Measurements from ENCODE around the gene PRMT1. TPM values are rescaled to one million over a fixed set of nuclear protein-coding genes. Genes with fewer than 3 reads are reported as not detected.

PRMT1 gene
- total and polyA plus RNA-seq, 7 experiments from 2014 or later, result 73.1 to 169 (median 95.5) TPM

- H3K4me3 Mint-ChIP-seq, result peak within 1 kb of the TSS; percentile 97 to 100 (median 99)
- no peaks in the 10 kb centered on the region for H3K27me3 ChIP-seq (ENCODE audit: control insufficient read depth in 2 of 2, insufficient read depth in 2 of 2, low read length in 2 of 2)
- peak within 1 kb of the TSS; percentile 95 for H3K4me3 ChIP-seq (ENCODE audit: low read length)
- H3K27ac ChIP-seq (ENCODE audit: low read depth, low read length), result peak within 1 kb of the TSS; percentile 80
- peaks cover 24 to 47% (median 39%) of the 10 kb centered on the region in 7 donors for H3K4me1 Mint-ChIP-seq
- H3K36me3 ChIP-seq (ENCODE audit: control insufficient read depth in 2 of 3, insufficient read depth in 3 of 3, low read length in 3 of 3), result peaks cover 0 to 47% (median 14%) of the 10 kb centered on the region in 3 experiments
- H3K36me3 Mint-ChIP-seq, result peaks cover 4 to 18% (median 4%) of the 10 kb centered on the region in 5 donors
- intact Hi-C loops (cut with micrococcal nuclease), result loop anchor here (1.0 to 2.0 kb wide), 9 partner anchors 11 to 547 kb away; partner anchors contain the start of genes AKT1S1 (in 1 of the 2), ALDH16A1 (in 1 of the 2), C19orf73 (in 1 of the 2) and NOSIP (in 1 of the 2)
- ChIA-PET POLR2A (interaction anchor here (0.9 to 14.1 kb wide), 13 partner anchors 10 to 214 kb away, joined by 3 to 187 read pairs (median 9); partner anchors contain the start of genes AKT1S1, NOSIP, PIH1D1 and PRMT1), CTCF (interaction anchor here (1.3 to 2.2 kb wide), 2 partner anchors 25 to 120 kb away, joined by 3 to 8 read pairs; partner anchors contain the start of gene RRAS)
- peaks cover 23% of the 10 kb centered on the region in 2 donors for H3K4me1 ChIP-seq (ENCODE audit: control insufficient read depth in 2 of 2, insufficient read depth in 2 of 2, low read length in 2 of 2)
- H3K27me3 Mint-ChIP-seq, result peaks cover 0 to 2% (median 0%) of the 10 kb centered on the region in 5 donors
- ATAC-seq, result peak; percentile 90
- peak within 1 kb of the TSS; percentile 96 to 99 (median 97) for H3K27ac Mint-ChIP-seq
- peak; percentile 99 for DNase-seq
- H3K9me3 Mint-ChIP-seq, result peaks cover 0 to 4% (median 0%) of the 10 kb centered on the region in 11 donors
- H3K9me3 ChIP-seq (ENCODE audit: control insufficient read depth in 2 of 3, low read length in 3 of 3), result no peaks in the 10 kb centered on the region
Measured at GRCh38 chr19:49665351-49666119, 11.5 kb upstream of the PRMT1 start, which contains the start of the genes BCL2L12 and IRF3. TSS of gene BCL2L12 (plus strand) at chr19:49665933. CDS start at chr19:49666693, 760 bp downstream. TSS of gene IRF3 (minus strand) at chr19:49665857. CDS start at chr19:49664838, 1,019 bp downstream.

- Histone ChIP-seq H3K4me1 (ENCODE audit: control insufficient read depth in 2 of 2, insufficient read depth in 2 of 2, low read length in 2 of 2) (peaks cover 23% of the 10 kb centered on the region in 2 donors), H3K36me3 (ENCODE audit: control insufficient read depth in 2 of 3, insufficient read depth in 3 of 3, low read length in 3 of 3) (peaks cover 0 to 43% (median 13%) of the 10 kb centered on the region in 3 experiments), H3K27me3 (ENCODE audit: control insufficient read depth in 2 of 2, insufficient read depth in 2 of 2, low read length in 2 of 2) (no peaks in the 10 kb centered on the region), H3K27ac (ENCODE audit: low read depth, low read length) (peak overlapping the region; percentile 80), H3K4me3 (ENCODE audit: low read length) (peak overlapping the region; percentile 95), H3K9me3 (ENCODE audit: control insufficient read depth in 2 of 3, low read length in 3 of 3) (no peaks in the 10 kb centered on the region)
- peaks cover 0 to 2% (median 0%) of the 10 kb centered on the region in 5 donors for H3K27me3 Mint-ChIP-seq
- peak; percentile 2 for ATAC-seq
- intact Hi-C loops (cut with micrococcal nuclease), result no loop called here
- ChIA-PET POLR2A (interaction anchor here (0.7 to 14.1 kb wide), 10 partner anchors 10 to 185 kb away, joined by 3 to 187 read pairs (median 10); partner anchors contain the start of genes NOSIP, PRMT1, PRR12 and RPS11), CTCF (interaction anchor here (0.6 to 2.2 kb wide), 2 partner anchors 26 to 139 kb away, joined by 3 to 8 read pairs; partner anchors contain the start of gene RRAS)
- peak overlapping the region; percentile 96 to 99 (median 97) for H3K27ac Mint-ChIP-seq
- DNase-seq, result no peak
- H3K9me3 Mint-ChIP-seq, result peaks cover 0 to 4% (median 0%) of the 10 kb centered on the region in 11 donors
- H3K36me3 Mint-ChIP-seq, result peaks cover 4 to 18% (median 4%) of the 10 kb centered on the region in 5 donors
- peak overlapping the region; percentile 97 to 100 (median 99) for H3K4me3 Mint-ChIP-seq
- H3K4me1 Mint-ChIP-seq, result peaks cover 24 to 47% (median 39%) of the 10 kb centered on the region in 7 donors
Measured at GRCh38 chr19:49666120-49666444, 11.0 kb upstream of the PRMT1 start.

GRCh38 chr19:49667473-49667872 lies 9.6 kb upstream of the PRMT1 start:
- peaks cover 0 to 2% (median 0%) of the 10 kb centered on the region in 5 donors for H3K27me3 Mint-ChIP-seq
- H3K4me3 Mint-ChIP-seq, result peak overlapping the region in 9 of 10 donors; percentile 61 to 100 (median 99)
- ChIA-PET CTCF (interaction anchor here (0.9 kb wide), 1 partner anchor 9 kb away, joined by 3 read pairs; no protein-coding TSS in a partner anchor), POLR2A (interaction anchor here (1.3 to 14.1 kb wide), 4 partner anchors 9 to 179 kb away, joined by 3 to 187 read pairs (median 48); partner anchors contain the start of genes NOSIP, PRMT1, RRAS and SCAF1)
- DNase-seq, result no peak
- peaks cover 0 to 4% (median 0%) of the 10 kb centered on the region in 11 donors for H3K9me3 Mint-ChIP-seq
- intact Hi-C loops (cut with micrococcal nuclease), result no loop called here
- H3K4me1 Mint-ChIP-seq, result peaks cover 31 to 55% (median 44%) of the 10 kb centered on the region in 7 donors
- ATAC-seq, result no peak
- Histone ChIP-seq H3K27me3 (ENCODE audit: control insufficient read depth in 2 of 2, insufficient read depth in 2 of 2, low read length in 2 of 2) (no peaks in the 10 kb centered on the region), H3K4me1 (ENCODE audit: control insufficient read depth in 2 of 2, insufficient read depth in 2 of 2, low read length in 2 of 2) (peaks cover 21% of the 10 kb centered on the region in 2 donors), H3K36me3 (ENCODE audit: control insufficient read depth in 2 of 3, insufficient read depth in 3 of 3, low read length in 3 of 3) (peaks cover 0 to 29% (median 1%) of the 10 kb centered on the region in 3 experiments), H3K9me3 (ENCODE audit: control insufficient read depth in 2 of 3, low read length in 3 of 3) (no peaks in the 10 kb centered on the region), H3K27ac (ENCODE audit: low read depth, low read length) (no peak overlapping the region), H3K4me3 (ENCODE audit: low read length) (no peak overlapping the region)
- H3K36me3 Mint-ChIP-seq, result peaks cover 4 to 20% (median 4%) of the 10 kb centered on the region in 5 donors
- peak overlapping the region in 6 of 9 donors; percentile 25 to 96 (median 70) for H3K27ac Mint-ChIP-seq

- Histone ChIP-seq H3K4me3 (ENCODE audit: low read length) (no peak overlapping the region), H3K36me3 (ENCODE audit: control insufficient read depth in 2 of 3, insufficient read depth in 3 of 3, low read length in 3 of 3) (peaks cover 0 to 20% (median 0%) of the 10 kb centered on the region in 3 experiments), H3K9me3 (ENCODE audit: control insufficient read depth in 2 of 3, low read length in 3 of 3) (no peaks in the 10 kb centered on the region), H3K27me3 (ENCODE audit: control insufficient read depth in 2 of 2, insufficient read depth in 2 of 2, low read length in 2 of 2) (no peaks in the 10 kb centered on the region), H3K27ac (ENCODE audit: low read depth, low read length) (no peak overlapping the region), H3K4me1 (ENCODE audit: control insufficient read depth in 2 of 2, insufficient read depth in 2 of 2, low read length in 2 of 2) (peaks cover 3 to 7% of the 10 kb centered on the region in 2 donors)
- H3K4me3 Mint-ChIP-seq, result no peak overlapping the region
- DNase-seq, result no peak
- ATAC-seq, result no peak
- H3K27ac Mint-ChIP-seq, result no peak overlapping the region
- CTCF ChIA-PET, result no interaction called here
- H3K4me1 Mint-ChIP-seq, result peaks cover 26 to 42% (median 32%) of the 10 kb centered on the region in 7 donors
- peaks cover 0 to 4% (median 0%) of the 10 kb centered on the region in 11 donors for H3K9me3 Mint-ChIP-seq
- peaks cover 4 to 12% (median 4%) of the 10 kb centered on the region in 5 donors for H3K36me3 Mint-ChIP-seq
- intact Hi-C loops (cut with micrococcal nuclease), result no loop called here
- H3K27me3 Mint-ChIP-seq, result peaks cover 0 to 2% (median 0%) of the 10 kb centered on the region in 5 donors
- POLR2A ChIA-PET, result interaction anchor here (1.9 to 14.1 kb wide), 2 partner anchors 25 to 89 kb away, joined by 5 to 187 read pairs; partner anchors contain the start of genes NOSIP, PRRG2, RRAS and SCAF1
Measured at GRCh38 chr19:49669516-49669915, 7.6 kb upstream of the PRMT1 start.

GRCh38 chr19:49672131-49672919 lies 4.7 kb upstream of the PRMT1 start:
- ATAC-seq (no peak), DNase-seq (peak; percentile 50 to 80 (median 67))
- H3K36me3 ChIP-seq (ENCODE audit: control insufficient read depth in 2 of 3, insufficient read depth in 3 of 3, low read length in 3 of 3), result peaks cover 0 to 16% (median 0%) of the 10 kb centered on the region in 3 experiments
- Mint-ChIP-seq H3K9me3 (no peaks in the 10 kb centered on the region), H3K36me3 (peaks cover 0 to 7% (median 4%) of the 10 kb centered on the region in 5 donors), H3K27me3 (no peaks in the 10 kb centered on the region), H3K27ac (peak overlapping the region in 5 of 9 donors; percentile 45 to 90 (median 71)), H3K4me1 (peaks cover 10 to 29% (median 20%) of the 10 kb centered on the region in 7 donors), H3K4me3 (peak overlapping the region in 2 of 10 donors; percentile 21 to 73)
- H3K4me1 ChIP-seq (ENCODE audit: control insufficient read depth in 2 of 2, insufficient read depth in 2 of 2, low read length in 2 of 2), result peaks cover 0 to 6% of the 10 kb centered on the region in 2 donors
- no peak overlapping the region for H3K27ac ChIP-seq (ENCODE audit: low read depth, low read length)
- ChIA-PET POLR2A (interaction anchor here (0.6 to 8.5 kb wide), 8 partner anchors 8 to 231 kb away, joined by 3 to 91 read pairs (median 6); partner anchors contain the start of genes BCL2L12, IRF3, NOSIP and PRRG2), CTCF (interaction anchor here (0.5 to 4.4 kb wide), 10 partner anchors 9 to 426 kb away, joined by 3 to 27 read pairs (median 4); partner anchors contain the start of gene RRAS)
- H3K27me3 ChIP-seq (ENCODE audit: control insufficient read depth in 2 of 2, insufficient read depth in 2 of 2, low read length in 2 of 2), result no peaks in the 10 kb centered on the region
- H3K4me3 ChIP-seq (ENCODE audit: low read length), result no peak overlapping the region
- intact Hi-C loops (cut with micrococcal nuclease), result loop anchor here (1.0 to 10.0 kb wide), 3 partner anchors 166 to 1038 kb away; partner anchors contain the start of gene DBP (in 1 of the 2)
- H3K9me3 ChIP-seq (ENCODE audit: control insufficient read depth in 2 of 3, low read length in 3 of 3), result no peaks in the 10 kb centered on the region

All from naive thymus-derived CD4-positive, alpha-beta T cell (primary cell).